Thymus (tissue), 11 donors: ENCODE results near the gene DGLUCY. TPM values are rescaled to one million over a fixed set of nuclear protein-coding genes. Genes with fewer than 3 reads are reported as not detected.
A peak's percentile ranks its signal among the peaks of the same experiment; 100 is the strongest.
"Not testable (repeated sequence)": the region's sequence is repeated elsewhere in the genome, so short reads cannot be mapped to it uniquely, and the experiment has no call there.

Source experiments
- DNase-seq, 9 donors: peaks; one replicate each; pipeline ENCODE4 v3.0.0-alpha.2; 2013; ENCODE audit warnings: low spot score in 9 of 9, low read depth in 6 of 9, missing footprints in 1 of 9
- H3K27ac ChIP-seq, 2 donors: one replicate each; pipeline ENCODE4 v1.5.1; 2013; ENCODE audit warnings: control low read depth in 1 of 2, low read depth in 1 of 2, low read length in 1 of 2, mild to moderate bottlenecking in 1 of 2, moderate library complexity in 1 of 2
- H3K27me3 ChIP-seq, 2 donors: one replicate each; pipeline ENCODE4 v1.5.1; 2013; ENCODE audit warnings: low read length in 1 of 2; ENCODE audit not compliant: control insufficient read depth in 2 of 2, insufficient read depth in 1 of 2
- H3K36me3 ChIP-seq, 2 donors: one replicate each; pipeline ENCODE4 v1.5.1; 2013; ENCODE audit warnings: low read length in 1 of 2, mild to moderate bottlenecking in 1 of 2, moderate library complexity in 1 of 2; ENCODE audit not compliant: control insufficient read depth in 2 of 2, insufficient read depth in 2 of 2
- H3K4me1 ChIP-seq, 2 donors: one replicate each; pipeline ENCODE4 v1.5.1; 2013; ENCODE audit warnings: low read length in 2 of 2; ENCODE audit not compliant: control insufficient read depth in 2 of 2, insufficient read depth in 2 of 2
- H3K4me3 ChIP-seq, 2 donors: one replicate each; pipeline ENCODE4 v1.5.1; 2013; ENCODE audit warnings: low read length in 2 of 2, control low read depth in 1 of 2, mild to moderate bottlenecking in 1 of 2
- H3K9me3 ChIP-seq, 2 donors: one replicate each; pipeline ENCODE4 v1.5.1; 2013; ENCODE audit warnings: low read length in 1 of 2, mild to moderate bottlenecking in 1 of 2; ENCODE audit not compliant: control insufficient read depth in 2 of 2, insufficient read depth in 1 of 2
- WGBS: extraction: QIAGEN DNeasy Blood & Tissue Kit; methylation state at CpG from one replicate; pipeline ENCODE4 v1.1.7; 2013; 5-methylcytosine and 5-hydroxymethylcytosine counted together
- polyA plus RNA-seq: library from polyadenylated mRNA; stranded (reverse); fragments of 200-250 nt; gene quantifications from one replicate; pipeline ENCODE4 v1.2.3, GENCODE V29; 2013
- total RNA-seq: library from RNA; stranded (reverse); fragments of 120-200 nt; gene quantifications from one replicate; pipeline ENCODE4 v1.2.4, GENCODE V29; 2013
- donor health status: healthy.

The DGLUCY gene
- total and polyA plus RNA-seq, 2 donors: 36.5 to 37.6 TPM

DNA sequence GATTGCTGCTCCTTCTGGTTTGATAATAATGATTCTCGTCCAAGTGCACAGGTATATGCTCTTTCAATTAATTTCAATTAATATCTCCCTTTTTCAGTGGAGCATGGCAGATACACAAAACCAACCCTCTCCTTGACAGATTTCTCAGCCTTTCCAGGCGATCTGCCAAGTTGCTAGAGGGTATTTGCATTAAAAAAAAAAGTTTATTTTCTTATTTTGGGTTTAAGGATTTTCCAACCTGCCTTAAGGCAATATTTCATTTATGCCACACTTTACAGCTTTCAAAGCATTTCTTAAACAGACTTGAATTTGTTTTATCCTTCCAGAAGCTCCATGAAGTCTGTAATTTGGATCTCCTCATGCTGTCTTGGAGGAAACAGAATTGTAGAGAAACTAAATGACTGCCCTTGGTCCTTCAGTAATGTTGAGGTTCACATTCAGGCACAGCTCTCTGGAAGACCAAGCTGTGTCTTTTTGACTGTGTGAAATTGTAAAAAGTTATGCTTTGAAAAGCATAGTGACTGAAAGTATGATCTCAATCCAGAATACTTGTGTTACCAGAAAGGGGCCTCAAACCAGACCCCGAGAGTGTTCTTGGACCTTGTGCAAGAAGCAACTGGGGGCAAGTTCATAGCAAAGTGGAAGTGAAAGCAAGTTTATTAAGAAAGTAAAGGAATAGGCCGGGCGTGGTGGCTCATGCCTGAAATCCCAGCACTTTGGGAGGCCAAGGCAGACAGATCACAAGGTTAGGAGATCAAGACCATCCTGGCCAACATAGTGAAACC, 2.3 kb downstream of the DGLUCY start:
- DNase-seq: peak in 1 of 9 donors; percentile 5
- Histone ChIP-seq H3K27me3 (no peaks in the 10 kb centered on the region), H3K36me3 (peaks cover 6 to 9% of the 10 kb centered on the region in 2 donors), H3K4me3 (peak overlapping the region in 1 of 2 donors; percentile 59), H3K27ac (peak overlapping the region; percentile 48 to 96), H3K9me3 (peaks cover 0 to 5% of the 10 kb centered on the region in 2 donors), H3K4me1 (peaks cover 16 to 30% of the 10 kb centered on the region in 2 donors)
- 93% methylated on average over 5 of the region's 5 CpGs for WGBS

DNA sequence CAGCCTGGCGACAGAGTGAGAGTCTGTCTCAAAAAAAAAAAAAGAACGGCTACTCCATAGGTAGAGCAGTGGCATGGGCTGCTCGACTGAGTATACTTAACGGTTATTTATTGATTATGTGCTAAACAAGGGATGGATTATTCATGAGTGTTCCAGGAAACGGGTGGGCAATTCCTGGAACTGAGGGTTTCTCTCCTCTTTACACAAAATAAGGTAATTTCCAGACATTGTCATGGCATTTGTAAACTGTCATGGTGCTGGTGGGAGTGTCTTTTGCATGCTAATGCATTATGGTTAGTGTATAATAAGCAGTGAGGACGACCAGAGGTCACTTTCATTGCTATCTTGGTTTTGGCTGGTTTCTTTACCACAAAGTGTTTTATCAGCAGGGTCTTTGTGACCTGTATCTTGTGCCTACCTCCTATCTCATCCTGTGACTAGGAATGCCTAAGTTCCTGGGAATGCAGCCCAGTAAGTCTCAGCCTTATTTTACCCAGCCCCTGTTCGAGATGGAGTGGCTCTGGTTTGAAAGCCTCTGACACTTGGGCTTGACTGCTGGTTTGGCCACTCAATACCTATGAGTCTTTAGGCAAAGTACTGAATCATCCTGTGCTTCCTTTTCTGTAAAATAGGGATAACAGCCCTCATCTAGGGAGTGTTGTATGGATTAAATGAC, 3.2 kb downstream of the DGLUCY start:
- Histone ChIP-seq H3K4me3 (no peak overlapping the region), H3K36me3 (peaks cover 6 to 9% of the 10 kb centered on the region in 2 donors), H3K27ac (no peak overlapping the region), H3K9me3 (peaks cover 0 to 5% of the 10 kb centered on the region in 2 donors), H3K27me3 (no peaks in the 10 kb centered on the region), H3K4me1 (peaks cover 16 to 30% of the 10 kb centered on the region in 2 donors)
- 83% methylated on average over 7 of the region's 7 CpGs for WGBS
- no peak for DNase-seq

DNA sequence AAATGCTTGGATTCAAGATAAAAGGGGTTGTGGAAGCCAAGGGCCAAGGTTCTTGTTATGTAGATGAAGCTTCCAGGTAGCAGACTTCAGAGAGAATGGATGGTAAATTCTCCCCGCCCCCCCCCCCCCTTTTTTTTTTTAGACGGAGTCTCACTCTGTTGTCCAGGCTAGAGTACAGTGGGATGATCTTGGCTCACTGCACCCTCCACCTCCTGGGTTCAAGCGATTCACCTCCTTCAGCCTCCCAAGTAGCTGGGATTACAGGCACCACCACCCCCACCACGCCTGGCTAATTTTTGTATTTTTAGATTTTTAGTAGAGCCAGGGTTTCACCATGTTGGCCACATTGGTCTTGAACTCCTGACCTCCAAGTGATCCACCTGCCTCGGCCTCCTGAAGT, 4.1 kb downstream of the DGLUCY start:
- Histone ChIP-seq H3K27ac (no peak overlapping the region), H3K4me3 (no peak overlapping the region), H3K27me3 (no peaks in the 10 kb centered on the region), H3K36me3 (peaks cover 6 to 9% of the 10 kb centered on the region in 2 donors), H3K4me1 (peaks cover 16 to 30% of the 10 kb centered on the region in 2 donors), H3K9me3 (peaks cover 0 to 5% of the 10 kb centered on the region in 2 donors)
- no peak for DNase-seq
- WGBS: 97% methylated on average over 5 of the region's 5 CpGs

DNA sequence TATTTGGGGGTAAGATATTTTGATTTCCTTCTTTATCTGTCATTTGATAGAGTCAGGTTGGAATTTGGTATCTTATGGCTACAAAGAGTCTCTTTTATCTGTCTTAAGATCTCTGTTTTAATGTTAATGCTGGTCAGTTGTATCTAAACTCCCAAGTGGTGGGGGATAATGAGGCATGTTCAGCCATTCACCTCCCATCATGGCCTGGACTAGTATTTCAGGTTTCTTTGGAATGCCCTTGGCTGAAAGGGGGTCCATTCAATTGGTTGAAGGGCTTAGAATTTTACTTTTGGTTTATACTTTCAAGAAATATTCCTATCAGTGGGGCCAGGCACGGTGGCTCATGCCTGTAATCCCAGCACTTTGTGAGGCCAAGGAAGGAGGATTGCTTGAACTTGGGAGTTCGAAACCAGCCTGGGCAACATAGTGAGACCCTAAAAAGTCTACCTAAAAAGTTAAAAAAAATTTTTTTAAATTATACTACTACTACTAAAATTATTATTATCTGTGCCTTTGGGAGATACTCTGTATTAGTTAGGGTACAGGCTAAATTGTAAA, 4.7 kb downstream of the DGLUCY start:
- no peak for DNase-seq
- Histone ChIP-seq H3K9me3 (peaks cover 0 to 5% of the 10 kb centered on the region in 2 donors), H3K36me3 (peaks cover 6 to 12% of the 10 kb centered on the region in 2 donors), H3K27ac (no peak overlapping the region), H3K27me3 (no peaks in the 10 kb centered on the region), H3K4me3 (no peak overlapping the region), H3K4me1 (peaks cover 16 to 25% of the 10 kb centered on the region in 2 donors)
- WGBS: 94% methylated on average over 2 of the region's 2 CpGs

DNA sequence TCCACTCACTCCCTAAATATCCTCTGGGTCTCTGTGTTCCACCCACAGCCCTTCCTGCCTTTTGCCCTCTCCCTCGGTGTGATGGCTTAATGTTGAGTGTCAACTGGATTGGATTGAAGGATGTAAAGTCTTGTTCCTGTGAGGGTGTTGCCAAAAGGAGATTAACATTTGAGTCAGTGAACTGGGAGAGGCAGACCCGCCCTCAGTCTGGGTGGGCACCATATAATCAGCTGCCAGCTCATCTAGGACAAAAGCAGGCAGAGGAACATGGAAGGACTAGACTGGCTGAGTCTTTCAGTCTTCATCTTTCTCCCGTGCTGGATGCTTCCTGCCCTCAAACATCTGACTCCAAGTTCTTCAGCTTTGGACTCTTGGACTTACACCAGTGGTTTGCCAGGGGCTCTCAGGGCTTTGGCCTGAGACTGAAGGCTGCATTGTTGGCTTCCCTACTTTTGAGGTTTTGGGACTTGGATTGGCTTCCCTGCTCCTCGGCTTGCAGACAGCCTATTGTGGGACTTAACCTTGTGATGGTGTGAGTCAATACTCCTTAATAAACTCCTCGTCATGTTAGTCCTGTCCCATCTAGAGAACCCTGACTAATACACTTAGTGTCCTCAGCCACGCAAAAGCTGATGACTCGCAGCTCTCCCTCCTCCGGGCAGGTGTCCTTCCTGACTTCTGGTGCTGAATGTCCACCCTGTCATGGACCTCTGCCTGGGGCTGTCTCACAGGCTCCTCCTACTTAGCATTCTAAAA, 5.9 kb downstream of the DGLUCY start:
- Histone ChIP-seq H3K36me3 (peaks cover 6 to 13% of the 10 kb centered on the region in 2 donors), H3K4me1 (peaks cover 16% of the 10 kb centered on the region in 2 donors), H3K27ac (no peak overlapping the region), H3K4me3 (no peak overlapping the region), H3K9me3 (no peaks in the 10 kb centered on the region), H3K27me3 (no peaks in the 10 kb centered on the region)
- no peak for DNase-seq
- WGBS: 96% methylated on average over 8 of the region's 8 CpGs

DNA sequence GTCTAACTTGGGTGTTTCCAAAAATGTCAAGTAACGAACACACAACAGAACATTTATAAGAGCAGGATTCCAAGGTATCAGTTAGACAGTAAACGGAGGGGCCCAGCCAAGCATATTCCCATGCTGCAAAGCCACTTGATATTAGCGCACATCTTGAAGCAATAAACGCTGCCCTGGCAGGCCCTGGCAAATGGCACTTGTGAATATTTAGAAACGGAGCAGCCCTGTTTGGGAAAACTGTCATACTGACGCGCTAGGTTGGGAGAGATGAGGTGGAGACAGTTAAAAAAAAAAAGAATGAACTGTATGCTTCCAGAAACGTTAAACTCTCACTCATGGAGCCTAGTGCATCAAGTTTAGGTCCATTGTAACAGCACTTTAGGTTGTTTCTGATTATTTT, 9.3 kb downstream of the DGLUCY start:
- 93% methylated on average over 8 of the region's 8 CpGs for WGBS
- H3K4me1 ChIP-seq: no peaks in the 10 kb centered on the region
- no peaks in the 10 kb centered on the region for H3K9me3 ChIP-seq
- H3K27me3 ChIP-seq: no peaks in the 10 kb centered on the region
- H3K27ac ChIP-seq: no peak overlapping the region
- H3K4me3 ChIP-seq: no peak overlapping the region
- peaks cover 23% of the 10 kb centered on the region in 2 donors for H3K36me3 ChIP-seq
- no peak for DNase-seq

DNA sequence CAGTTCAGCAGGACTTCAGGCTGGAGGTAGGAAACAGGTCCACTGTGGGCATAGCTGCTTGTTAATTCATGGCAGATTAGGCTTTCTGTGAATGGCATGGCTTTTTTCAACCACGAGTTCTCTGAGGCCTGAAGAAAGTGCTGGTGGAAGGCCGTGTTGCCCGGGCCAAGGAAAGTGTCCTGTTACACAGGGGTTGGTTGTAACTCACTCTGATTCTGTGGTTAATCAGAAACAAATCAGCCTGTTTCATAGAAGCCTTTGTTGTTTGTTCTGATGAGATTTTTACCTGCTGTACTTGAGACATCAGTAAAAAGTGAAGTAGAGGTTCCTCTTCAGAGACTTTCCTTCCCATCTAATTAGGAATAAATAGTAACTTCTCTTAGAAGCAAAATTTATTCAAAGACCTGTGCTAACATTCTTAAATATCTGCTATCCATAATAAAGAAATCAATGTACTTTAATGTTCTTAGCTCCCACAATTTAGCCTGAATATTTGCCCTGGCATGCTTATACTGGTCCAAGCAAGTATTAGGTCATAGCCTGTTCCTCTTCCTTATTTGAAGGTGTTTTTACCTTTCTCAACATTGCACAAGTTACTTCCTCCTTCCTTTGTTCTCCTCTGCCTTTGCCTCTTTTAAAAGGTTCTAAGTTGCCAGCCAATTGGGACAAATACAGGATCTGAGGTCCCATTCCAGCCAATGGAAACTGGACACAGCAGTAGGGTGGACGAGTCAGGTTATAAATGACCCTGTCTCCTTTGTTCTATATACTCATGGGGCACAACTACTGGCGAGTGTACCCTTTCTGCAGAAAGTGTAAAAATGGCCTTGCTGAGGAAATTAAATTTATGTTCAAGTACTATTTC, 10.8 kb downstream of the DGLUCY start:
- peak overlapping the region; percentile 37 to 69 for H3K27ac ChIP-seq
- not testable (repeated sequence) for H3K27me3 ChIP-seq, DNase-seq, H3K4me1 ChIP-seq, H3K4me3 ChIP-seq, H3K9me3 ChIP-seq
- peaks cover 16 to 22% of the 10 kb centered on the region in 2 donors for H3K36me3 ChIP-seq
- WGBS: 95% methylated on average over 5 of the region's 5 CpGs

DNA sequence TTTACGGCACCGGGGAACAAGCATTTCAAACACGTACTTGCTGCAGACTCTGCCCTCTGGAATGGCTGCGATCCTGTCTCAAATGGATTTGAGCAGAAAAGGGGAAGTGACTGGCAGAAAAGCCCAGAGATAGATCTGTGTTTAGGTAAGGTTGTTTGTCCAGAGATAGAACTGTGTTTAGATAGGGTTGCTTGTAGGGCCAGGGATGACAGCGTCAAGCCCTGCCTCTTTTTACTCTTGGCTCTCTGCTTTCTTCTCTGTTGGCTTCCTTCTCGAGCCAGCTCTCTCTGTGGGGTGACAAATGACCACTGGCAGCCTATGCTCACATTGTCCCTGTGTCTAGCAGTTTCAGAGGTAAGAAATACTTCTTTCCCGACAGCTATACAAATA, 11.4 kb downstream of the DGLUCY start:
- H3K4me1 ChIP-seq: no peaks in the 10 kb centered on the region
- DNase-seq: no peak
- 91% methylated on average over 7 of the region's 7 CpGs for WGBS
- no peaks in the 10 kb centered on the region for H3K9me3 ChIP-seq
- no peak overlapping the region for H3K27ac ChIP-seq
- H3K36me3 ChIP-seq: peaks cover 16 to 18% of the 10 kb centered on the region in 2 donors
- no peaks in the 10 kb centered on the region for H3K27me3 ChIP-seq
- no peak overlapping the region for H3K4me3 ChIP-seq
